Stimulated activated CD4-positive, alpha-beta T cell treated with anti-CD3 and anti-CD28 coated beads, Interleukin-4, amount 100 ng/mL, for 24 hours (primary cell): ENCODE results near the gene UIMC1.
"Not testable (repeated sequence)": the region's sequence is repeated elsewhere in the genome, so short reads cannot be mapped to it uniquely, and the experiment has no call there.

Experiments
- DNase-seq: peaks from one replicate; pipeline ENCODE4 v3.0.0-alpha.2; 2020

UIMC1 gene

DNA sequence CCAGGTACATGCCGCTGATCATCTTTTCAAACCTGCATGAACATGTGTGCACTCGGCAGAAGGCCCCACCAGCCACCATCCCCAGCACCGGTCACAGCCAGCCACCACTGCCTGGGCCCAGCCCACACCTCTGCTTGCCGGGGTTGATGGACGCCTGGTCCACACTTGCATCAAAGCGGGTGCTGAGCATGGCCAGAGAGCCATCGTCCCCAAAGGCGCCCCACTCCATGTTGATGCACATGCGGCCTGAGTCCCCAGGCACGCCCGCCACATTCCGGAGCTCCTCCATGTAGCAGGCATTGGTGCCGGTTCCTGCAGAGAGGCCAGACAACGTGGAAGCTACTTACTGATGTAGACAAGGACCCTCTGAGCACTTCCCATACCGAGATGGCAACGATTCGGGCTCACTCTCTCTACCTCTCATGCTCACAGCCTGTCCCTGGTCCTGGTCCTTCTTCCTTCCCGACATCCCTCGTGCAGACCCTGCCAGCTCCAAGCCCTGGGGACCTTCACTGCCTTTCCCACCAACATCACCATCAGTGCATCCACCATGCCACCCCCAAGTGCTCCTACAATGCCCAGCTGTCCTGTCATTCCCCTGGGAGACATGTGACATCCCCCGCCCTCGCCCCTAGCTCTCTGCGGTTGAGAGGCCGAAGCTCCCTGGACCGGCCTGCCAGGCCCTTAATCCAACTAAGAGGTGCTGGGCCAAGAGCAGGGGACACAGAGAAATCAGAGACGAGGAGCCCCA, 124.6 kb downstream of the UIMC1 start:
- DNase-seq, result no peak

- no peak for DNase-seq
Measured at GRCh38 chr5:176881021-176881749, 125.4 kb downstream of the UIMC1 start.

GRCh38 chr5:176880366-176881020, 126.1 kb downstream of the UIMC1 start:
- DNase-seq, result no peak

DNA sequence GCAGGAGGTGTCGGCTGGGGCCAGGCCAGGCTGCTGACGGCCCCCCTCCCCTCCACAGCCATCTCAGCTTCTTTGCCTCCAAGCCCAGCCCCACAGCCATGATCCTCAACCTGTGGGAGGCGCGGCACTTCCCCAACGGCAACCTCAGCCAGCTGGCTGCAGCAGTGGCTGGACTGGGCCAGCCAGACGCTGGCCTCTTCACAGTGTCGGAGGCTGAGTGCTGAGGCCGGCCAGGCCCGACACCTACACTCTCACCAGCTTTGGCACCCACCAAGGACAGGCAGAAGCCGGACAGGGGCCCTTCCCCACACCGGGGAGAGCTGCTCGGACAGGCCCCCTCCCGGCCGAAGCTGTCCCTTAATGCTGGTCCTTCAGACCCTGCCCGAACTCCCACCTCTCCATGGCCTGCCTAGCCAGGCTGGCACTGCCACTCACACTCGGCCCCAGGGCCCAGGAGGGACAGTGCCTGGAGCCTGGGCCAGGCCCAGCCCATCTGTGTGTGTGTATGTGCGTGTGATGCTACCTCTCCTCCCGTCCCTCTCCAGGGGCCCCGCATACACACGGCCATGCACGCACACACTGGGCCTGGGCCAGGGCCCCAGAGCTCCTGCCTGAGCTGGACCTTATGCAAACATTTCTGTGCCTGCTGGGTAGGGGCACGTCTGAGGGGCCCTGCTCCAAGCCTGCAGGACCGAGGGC, 126.8 kb downstream of the UIMC1 start:
- DNase-seq, result no peak

DNA sequence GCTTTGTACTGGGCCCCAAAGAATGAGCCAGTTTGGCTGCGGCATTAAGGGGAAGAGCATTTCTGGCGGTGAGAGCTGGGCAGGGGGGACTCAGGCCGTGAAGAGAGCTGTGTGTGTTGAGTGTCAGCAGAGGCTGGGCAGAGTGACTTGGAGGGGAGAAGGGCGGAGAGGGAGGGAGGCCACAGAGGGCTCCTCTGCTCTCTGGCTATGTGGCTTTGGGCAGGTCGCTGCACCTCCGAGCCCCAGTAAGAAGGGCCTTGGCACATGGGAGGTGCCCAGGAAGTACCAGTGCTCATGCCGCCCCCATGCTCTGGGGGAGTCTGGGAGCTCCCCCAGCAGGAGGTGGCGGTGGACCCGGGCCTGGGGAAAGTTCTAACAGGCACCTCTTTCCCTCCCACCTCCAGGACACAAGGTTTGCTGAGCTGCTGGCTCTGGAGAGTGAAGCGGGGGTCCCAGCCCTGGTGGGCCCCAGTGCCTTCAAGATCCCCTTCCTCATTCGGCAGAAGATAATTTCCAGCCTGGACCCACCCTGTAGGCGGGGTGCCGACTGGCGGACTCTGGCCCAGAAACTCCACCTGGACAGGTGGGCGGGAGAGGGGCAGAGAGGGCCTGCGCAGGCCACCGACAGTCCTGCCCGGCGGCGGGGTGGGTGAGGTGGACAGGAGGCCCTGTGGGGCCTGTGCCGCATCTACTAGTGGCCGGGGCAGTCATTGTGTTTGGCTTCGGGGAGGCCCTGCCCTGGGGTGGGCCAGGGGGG, 127.5 kb downstream of the UIMC1 start:
- no peak for DNase-seq

- no peak for DNase-seq
Measured at GRCh38 chr5:176878463-176878862, 128.1 kb downstream of the UIMC1 start.

GRCh38 chr5:176877793-176878331, 128.7 kb downstream of the UIMC1 start:
- DNase-seq, result no peak

DNA sequence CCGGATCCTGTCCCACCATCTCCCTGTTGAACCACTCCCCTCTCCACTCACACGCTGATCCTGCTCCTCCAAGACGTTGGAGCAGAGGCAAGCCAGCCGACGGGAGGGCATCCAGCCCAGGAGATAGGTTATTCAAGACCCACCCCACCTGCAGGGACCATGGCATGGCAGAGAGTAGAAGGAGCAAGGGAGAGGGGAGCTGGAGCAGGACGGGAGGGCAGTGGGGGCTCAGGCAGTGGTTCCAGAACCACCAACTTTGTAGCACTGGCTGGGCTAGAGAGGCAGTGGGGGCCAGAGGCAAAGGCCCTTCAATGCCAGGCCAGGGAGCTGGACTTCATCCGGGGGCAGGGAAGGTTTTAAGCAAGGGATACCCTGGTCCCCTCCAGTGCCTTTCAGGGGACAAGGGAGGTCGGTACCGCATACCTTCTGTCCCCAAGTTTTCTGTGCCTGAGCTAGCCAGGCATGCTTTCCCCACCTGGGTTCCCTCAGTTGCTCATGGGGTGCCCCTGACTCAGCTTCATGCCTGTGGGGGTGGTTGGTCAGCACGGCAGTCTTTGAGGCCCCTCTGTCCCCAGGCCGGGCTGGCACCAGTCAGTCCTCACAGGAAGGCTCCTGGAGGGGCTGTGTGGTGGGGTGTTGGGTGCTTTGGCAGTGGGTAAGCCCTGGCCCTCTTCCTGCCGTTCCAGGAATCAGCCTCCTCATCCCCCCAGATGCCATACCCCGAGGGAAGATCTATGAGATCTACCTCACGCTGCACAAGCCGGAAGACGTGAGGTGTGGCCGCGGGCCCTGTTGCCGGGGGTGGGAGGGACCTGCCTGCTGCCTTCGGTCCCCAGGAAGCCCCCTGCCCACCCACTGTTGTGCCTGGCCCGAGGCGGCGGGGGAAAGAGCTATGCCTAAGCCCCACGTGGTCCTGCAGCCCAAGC, 129.8 kb downstream of the UIMC1 start:
- DNase-seq, result no peak

DNA sequence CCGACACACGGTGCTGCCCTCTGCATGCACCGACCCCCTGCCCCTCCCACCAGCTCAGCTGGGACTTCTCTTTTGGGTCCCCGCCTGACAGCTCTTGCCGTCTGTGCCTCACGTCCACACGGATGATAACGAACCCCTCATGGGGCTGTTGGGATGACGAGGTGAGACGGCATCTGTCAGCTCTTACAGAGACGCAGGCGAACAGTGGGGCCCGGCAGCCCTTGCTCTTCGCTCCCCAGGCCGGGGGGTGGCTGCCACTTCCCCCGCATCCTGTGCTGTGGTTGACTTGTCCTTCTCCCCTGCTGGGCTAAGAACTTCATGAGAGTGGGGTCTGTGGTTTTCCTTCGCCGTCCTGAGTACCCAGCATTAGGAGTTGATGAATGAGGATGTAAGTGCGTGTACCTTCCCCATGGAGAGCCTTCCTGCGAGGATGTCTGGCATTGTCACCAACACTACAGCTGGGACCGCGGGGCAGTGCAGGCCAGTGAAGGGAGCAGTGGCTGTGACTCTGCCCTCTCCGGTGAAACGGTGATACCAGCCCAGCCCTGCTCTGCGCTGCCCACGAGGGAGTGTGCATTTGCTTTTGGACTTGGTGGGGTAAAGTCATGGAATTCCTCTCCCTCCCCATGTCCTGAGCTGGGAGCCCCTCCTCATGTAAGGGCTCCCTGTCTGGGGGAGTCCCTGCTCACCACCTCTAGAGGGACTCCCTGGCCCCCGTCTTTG, 130.6 kb downstream of the UIMC1 start:
- DNase-seq, result no peak

DNA sequence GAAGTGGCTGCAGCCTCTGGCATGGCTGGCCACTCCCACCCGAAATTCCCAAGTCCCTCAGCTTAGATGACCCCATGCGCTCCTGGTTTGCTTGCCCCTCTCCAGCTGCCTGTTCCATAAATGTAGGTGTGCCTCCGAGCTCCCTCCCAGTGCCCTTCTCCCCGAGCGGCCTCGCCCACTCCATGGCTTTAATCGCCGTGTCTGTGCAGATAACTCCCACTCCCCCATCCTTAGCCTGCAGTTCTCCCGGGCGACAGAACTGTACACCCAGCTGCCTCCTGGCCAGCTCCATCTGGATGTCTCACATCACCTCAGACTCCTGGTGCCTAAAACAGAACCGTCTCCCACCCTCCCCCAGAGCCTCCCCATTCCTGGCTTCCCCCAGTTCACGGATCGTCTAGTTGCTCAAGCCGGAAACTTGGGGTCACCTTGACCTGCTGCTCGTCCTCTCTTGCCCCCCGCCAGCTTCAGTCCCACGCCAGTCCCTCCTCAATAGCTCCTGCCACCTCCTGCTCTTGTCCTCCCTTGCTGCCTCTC, 131.5 kb downstream of the UIMC1 start:
- no peak for DNase-seq

DNA sequence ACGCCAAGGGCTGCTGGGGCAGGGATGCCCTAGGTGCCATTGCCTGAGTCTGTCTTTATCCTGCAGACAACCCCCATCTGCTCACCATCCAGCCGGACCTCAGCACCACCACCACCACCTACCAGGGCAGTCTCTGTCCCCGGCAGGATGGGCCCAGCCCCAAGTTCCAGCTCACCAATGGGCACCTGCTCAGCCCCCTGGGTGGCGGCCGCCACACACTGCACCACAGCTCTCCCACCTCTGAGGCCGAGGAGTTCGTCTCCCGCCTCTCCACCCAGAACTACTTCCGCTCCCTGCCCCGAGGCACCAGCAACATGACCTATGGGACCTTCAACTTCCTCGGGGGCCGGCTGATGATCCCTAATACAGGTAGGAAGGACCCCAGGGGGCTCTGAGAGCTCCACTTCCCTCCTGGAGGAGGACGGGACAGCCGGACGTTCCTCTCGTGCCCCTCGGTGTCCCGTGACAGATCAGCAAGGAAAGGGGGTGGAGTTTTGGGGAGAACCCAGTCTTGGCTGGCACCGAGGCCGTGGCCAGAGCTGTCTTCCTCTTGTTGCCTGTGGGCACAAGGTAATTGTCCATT, 132.3 kb downstream of the UIMC1 start:
- DNase-seq, result no peak

DNA sequence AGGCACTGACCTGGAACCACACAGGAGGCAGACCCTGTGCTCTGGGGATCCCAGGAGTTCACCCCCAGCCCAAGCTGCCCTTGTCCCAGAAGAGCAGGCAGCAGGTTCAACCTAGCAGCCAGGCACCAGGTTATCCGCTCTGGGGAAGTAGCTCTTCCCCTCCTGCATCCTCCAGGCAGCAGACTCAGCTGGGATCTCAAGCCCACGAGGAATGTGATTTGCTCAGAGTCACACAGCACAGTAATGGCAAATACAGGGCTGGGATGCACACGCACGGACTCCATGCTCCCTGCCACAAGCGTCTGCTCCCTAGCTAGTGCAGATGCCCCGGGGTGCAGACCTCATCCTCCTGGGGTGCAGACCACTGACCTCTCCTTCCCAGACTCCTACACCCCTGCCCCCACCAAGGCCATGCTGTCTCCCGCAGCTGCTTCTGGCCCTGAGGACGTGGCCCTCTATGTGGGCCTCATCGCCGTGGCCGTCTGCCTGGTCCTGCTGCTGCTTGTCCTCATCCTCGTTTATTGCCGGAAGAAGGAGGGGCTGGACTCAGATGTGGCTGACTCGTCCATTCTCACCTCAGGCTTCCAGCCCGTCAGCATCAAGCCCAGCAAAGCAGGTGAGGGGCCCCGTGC, 132.9 kb downstream of the UIMC1 start:
- no peak for DNase-seq

GRCh38 chr5:176873011-176873410, 133.6 kb downstream of the UIMC1 start:
- DNase-seq, result not testable (repeated sequence)

GRCh38 chr5:176872586-176872985, 134.0 kb downstream of the UIMC1 start:
- DNase-seq, result not testable (repeated sequence)

GRCh38 chr5:176870644-176871043, 135.9 kb downstream of the UIMC1 start:
- not testable (repeated sequence) for DNase-seq

DNA sequence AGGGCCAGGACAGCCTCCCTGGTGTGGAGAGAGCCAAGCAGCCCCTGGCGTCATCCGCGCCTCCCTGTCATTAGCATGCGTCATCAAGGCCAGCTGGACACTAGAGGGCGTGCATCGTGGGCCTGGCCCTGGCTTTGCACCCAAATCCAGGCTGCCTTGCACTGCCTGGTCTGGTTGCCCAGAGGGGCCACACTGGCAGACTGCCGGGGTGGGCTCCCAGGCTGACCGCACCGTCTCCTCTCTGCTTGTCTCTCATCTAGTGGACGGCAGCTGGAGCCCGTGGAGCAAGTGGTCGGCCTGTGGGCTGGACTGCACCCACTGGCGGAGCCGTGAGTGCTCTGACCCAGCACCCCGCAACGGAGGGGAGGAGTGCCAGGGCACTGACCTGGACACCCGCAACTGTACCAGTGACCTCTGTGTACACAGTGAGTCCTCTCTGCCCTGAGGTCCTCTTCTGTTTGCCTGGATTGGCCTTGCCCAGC, 136.4 kb downstream of the UIMC1 start:
- no peak for DNase-seq

DNA sequence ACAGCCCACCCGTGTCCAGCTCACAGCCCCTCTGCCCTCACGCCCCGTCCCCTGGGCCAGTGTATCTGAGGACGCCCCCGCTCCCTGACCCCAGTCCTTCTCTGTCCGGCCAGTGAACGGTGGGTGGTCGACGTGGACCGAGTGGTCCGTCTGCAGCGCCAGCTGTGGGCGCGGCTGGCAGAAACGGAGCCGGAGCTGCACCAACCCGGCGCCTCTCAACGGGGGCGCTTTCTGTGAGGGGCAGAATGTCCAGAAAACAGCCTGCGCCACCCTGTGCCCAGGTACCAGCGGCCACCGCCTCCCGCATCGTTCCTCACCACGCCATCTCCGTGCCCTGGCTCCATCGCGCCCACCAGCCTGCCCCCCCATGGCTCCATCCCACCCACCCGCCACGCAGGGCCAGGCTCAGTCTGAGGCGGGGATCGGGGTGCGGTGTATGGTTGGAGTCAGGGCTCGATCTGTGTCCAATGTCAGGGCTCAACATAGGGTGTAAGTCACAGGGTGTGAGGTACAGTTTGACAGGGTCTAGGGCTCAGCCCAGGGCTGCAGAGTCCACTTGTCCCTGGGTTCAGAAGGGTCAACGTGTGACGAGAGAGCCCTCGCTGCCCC, 137.0 kb downstream of the UIMC1 start:
- DNase-seq, result no peak

DNA sequence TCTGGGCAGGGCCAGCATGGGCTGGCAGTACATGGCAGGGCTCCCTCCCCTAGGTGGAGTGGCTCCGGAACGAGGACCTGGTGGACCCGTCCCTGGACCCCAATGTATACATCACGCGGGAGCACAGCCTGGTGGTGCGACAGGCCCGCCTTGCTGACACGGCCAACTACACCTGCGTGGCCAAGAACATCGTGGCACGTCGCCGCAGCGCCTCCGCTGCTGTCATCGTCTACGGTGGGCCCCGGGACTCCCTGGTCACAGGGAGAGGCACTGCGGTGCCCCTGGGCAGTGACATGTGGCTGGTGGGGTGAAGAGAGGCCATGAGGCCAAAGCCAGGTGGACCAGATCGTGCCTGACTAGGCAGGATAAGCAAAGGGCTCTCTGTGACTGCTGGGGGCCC, 137.8 kb downstream of the UIMC1 start:
- no peak for DNase-seq

GRCh38 chr5:176868126-176868525, 138.5 kb downstream of the UIMC1 start:
- DNase-seq, result no peak
